GM19395 (cell line): ENCODE measurements around the gene TCF7L1.
"Not testable (repeated sequence)": the region's sequence is repeated elsewhere in the genome, so short reads cannot be mapped to it uniquely, and the experiment has no call there.

ENCODE experiments used
- ATAC-seq: cut with Tn5 transposase; IDR thresholded peaks from one replicate; pipeline ENCODE4 v1.9.1; 2021; ENCODE audit warnings: mild to moderate bottlenecking, moderate library complexity; ENCODE audit not compliant: unreplicated experiment

The TCF7L1 gene

DNA sequence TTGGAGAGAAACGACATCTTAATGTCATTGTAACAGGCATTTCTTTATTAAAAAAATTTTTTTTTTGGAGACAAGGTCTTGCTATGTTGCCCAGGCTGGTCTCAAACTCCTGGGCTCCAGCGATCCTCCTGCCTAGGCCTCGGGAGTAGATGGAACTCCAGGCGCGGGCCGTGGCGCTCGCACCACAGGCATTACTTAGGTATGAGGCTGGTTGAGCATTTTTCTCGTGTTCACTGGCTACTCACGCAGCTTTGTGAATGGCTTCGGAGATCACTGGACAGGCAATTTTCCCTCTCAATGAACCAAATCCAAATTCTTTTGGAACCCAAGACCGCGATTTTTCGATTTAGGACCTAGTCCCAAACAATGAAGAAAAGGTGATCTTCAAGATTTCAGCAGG, 795 bp upstream of the TCF7L1 start:
- no peak for ATAC-seq

DNA sequence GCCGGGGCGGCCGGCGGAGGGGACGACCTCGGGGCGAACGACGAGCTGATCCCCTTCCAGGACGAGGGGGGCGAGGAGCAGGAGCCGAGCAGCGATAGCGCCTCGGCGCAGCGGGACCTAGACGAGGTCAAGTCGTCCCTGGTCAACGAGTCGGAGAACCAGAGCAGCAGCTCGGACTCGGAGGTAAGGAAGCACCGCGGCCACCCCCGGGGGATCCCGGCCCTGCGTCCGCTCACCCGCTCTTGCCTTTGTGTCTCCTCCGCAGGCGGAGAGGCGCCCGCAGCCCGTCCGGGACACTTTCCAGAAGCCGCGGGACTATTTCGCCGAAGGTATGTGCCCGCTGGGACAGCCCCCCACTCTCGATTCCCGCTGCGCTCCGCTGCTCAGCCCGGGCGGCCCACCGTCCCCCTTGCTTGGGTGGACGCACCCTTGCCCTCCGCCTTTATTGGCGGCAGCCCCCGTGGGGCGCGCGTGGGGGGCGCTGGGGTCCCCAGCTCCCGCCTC, 611 bp downstream of the TCF7L1 start:
- no peak for ATAC-seq

- ATAC-seq, result no peak
Observed at GRCh38 chr2:85134255-85134895, 1.2 kb downstream of the TCF7L1 start.

GRCh38 chr2:85134896-85135659, 1.9 kb downstream of the TCF7L1 start:
- ATAC-seq, result no peak

GRCh38 chr2:85135660-85135914, 2.4 kb downstream of the TCF7L1 start:
- no peak for ATAC-seq

- ATAC-seq, result no peak
Observed at GRCh38 chr2:85137156-85137555, 4.0 kb downstream of the TCF7L1 start.

- no peak for ATAC-seq
Observed at GRCh38 chr2:85143463-85144082, 10.4 kb downstream of the TCF7L1 start.

DNA sequence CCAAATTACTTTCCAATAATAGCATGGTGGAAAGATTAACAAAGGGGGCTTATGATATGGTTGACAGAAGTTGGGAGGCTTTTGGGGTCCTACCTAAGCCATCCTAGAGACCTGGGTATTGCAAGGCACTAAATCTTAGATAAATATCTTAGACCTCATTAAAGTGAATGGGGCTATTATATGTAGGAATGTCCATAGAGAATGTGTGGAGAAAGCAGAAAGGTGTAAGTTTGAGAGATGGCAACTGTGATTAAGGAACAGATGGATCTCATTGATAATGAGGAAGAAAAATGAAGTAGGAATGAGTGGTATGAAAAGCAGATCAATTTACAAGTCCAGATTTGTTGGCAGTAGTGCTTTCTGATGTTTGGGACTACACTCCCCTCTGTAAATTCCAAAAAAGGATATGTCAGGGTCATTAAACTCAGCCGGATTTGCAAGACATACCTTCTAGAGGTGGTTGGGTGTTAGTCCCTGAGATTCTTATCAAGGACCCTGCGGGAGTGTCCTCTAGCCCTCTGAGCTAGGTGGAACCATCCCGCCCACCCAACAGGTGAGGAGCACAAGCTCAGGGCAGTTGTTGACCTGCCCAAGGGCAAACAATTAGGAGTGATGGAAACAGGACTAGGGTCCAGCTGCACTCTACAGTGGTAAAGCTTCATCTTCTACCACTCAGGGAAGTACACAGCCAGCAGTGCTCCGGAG, 12.1 kb downstream of the TCF7L1 start:
- ATAC-seq, result no peak

- no peak for ATAC-seq
Observed at GRCh38 chr2:85148190-85148589, 15.0 kb downstream of the TCF7L1 start.

GRCh38 chr2:85151026-85151425, 17.8 kb downstream of the TCF7L1 start:
- no peak for ATAC-seq

GRCh38 chr2:85152895-85153294, 19.7 kb downstream of the TCF7L1 start:
- no peak for ATAC-seq

- ATAC-seq, result no peak
Observed at GRCh38 chr2:85154048-85154753, 21.0 kb downstream of the TCF7L1 start.

DNA sequence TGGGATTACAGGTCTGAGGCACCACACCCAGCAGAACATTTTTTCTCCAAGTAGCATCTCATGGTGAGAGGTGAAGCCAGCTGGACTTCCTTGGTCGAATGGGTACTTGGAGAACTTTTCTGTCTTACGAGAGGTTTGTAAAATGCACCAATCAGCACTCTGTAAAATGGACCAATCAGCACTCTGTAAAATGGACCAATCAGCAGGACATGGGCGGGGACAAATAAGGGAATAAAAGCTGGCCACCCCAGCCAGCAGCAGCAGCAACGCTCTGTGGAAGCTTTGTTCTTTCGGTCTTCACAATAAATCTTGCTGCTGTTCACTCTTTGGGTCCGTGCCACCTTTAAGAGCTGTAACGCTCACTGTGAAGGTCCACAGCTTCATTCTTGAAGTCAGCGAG, 21.9 kb downstream of the TCF7L1 start:
- ATAC-seq, result not testable (repeated sequence)

GRCh38 chr2:85156153-85156552, 23.0 kb downstream of the TCF7L1 start:
- ATAC-seq, result no peak

DNA sequence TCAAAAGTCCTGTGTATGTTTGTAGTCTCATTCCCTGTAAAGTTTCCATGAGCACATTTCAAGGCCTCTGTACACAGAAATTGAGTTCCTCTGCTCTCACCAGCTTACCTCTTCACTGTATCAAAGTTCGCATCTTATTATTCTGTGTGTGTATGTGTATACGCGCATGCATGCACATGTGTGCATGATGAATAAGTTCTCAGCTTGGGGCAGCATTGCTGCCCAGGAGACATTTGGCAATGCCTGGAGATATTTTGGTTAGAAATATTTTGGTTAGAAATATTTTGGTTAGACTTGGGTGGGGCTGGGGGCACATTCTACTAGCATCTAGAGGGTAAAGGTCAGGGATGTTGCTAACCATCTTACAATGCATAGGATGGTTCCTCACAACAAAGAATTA, 23.4 kb downstream of the TCF7L1 start:
- no peak for ATAC-seq

DNA sequence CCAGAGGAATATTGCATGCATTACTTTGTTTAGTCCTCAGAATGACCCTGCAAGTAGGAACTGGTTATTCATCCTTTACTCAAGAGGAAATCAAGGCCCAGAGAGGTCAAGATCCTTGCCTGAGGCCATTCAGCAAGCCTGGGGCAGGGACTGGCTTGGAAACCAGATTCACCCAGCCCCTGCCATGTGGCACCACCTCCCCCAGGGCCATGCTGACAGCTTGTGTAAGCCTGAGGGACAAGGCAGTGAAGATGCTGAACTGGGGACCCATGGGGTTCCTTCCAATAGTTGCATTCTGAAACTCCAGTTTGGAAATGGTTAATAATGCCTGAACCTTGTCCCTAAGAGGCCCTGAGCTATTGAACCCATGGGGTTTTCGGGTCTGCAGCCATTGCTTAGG, 24.2 kb downstream of the TCF7L1 start:
- no peak for ATAC-seq

- ATAC-seq, result no peak
Observed at GRCh38 chr2:85158559-85159273, 25.5 kb downstream of the TCF7L1 start.

DNA sequence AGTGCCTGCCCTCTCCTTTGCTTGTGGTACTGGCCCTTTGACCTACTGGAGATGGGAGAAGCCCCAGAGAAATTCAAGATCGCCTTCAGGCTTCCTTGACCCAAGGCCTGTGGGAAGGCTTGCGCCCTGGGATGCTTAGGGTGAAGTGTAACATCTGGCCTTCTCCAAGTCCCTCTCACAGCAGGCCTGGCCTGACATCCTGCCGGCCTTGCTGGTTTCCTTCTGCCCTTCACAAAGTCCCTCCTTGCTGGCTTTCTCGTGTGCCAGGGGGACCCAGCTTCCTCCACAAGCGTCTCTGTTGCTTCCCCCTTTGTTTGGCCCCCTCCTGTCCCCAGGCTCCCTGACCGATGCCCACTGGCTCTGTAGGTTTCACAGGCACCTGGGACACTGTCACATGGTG, 26.4 kb downstream of the TCF7L1 start:
- ATAC-seq, result no peak

DNA sequence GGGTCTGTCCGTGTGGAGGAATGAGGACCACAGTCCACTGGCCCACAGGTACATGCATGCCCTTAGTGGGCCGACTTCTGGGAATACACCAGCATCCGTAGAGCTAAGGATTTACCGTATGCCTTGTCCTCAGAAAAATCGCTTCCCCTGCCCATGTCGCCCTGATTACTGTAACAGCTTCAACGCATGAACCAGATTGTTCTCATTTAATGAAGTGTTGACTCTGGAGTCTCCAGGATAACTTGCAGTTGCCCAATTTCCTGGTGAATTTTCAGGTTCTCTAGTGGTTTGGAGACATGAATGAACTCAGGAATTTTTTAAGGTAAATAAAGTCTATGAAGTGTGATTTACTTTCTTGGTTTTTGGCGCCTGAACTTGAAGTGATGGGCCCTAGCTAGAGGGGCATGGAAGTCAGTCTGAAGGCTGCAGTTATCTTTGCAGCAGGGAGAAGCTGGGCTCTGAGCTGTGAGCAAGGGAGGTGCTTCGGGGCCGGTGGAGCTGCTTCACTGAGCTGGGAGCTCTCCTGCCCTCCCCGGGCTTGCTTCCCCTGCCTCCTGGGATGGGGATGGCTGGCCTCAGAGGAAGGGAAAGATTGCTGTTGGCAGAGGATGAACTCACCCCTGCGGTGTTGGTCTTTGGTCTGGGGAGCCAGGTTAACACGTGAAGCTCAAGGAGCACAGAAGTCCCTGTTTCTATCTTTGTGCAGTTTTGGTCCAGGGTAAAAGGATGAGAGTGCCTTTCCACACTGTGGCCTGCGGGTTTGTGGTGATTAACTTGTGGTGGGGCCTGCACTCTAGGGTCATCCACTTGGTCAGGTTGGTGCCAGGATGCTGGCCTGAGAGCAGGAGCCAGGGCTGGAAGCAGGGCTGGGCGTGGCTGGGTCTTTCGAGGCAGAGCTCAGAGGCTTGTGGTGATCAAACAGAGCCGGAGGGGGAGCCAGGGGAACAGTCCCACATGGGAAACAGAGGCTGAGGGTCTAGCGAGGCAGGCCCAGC, 28.1 kb downstream of the TCF7L1 start:
- no peak for ATAC-seq
